HG03354 (cell line): Measurements from ENCODE around the gene IQCF2.
"Not testable (repeated sequence)": the region's sequence is repeated elsewhere in the genome, so short reads cannot be mapped to it uniquely, and the experiment has no call there.

Source experiments
- ATAC-seq: cut with Tn5 transposase; IDR thresholded peaks from one replicate; pipeline ENCODE4 v1.9.1; 2021; ENCODE audit warnings: mild to moderate bottlenecking; ENCODE audit not compliant: unreplicated experiment, poor library complexity, severe bottlenecking

IQCF2 gene

GRCh38 chr3:51860703-51861665 lies at the start of gene IQCF2:
Gene IQCF2 (plus strand): TSS chr3:51861615. CDS start chr3:51861667, 52 bp downstream.
- peak; percentile 62 for ATAC-seq

- no peak for ATAC-seq
These were observed 47.9 kb upstream of the IQCF2 start for GRCh38 chr3:51813539-51813938.

- ATAC-seq: no peak
These were observed 47.4 kb upstream of the IQCF2 start for GRCh38 chr3:51814034-51814433.

- no peak for ATAC-seq
These were observed 45.8 kb upstream of the IQCF2 start for GRCh38 chr3:51815614-51816013.

GRCh38 chr3:51816723-51817122 lies 44.7 kb upstream of the IQCF2 start:
- ATAC-seq: no peak

GRCh38 chr3:51817375-51817774 lies 44.0 kb upstream of the IQCF2 start:
- ATAC-seq: no peak

- no peak for ATAC-seq
These were observed 42.3 kb upstream of the IQCF2 start for GRCh38 chr3:51819151-51819550.

GRCh38 chr3:51819709-51820406 lies 41.6 kb upstream of the IQCF2 start:
- ATAC-seq: no peak

GRCh38 chr3:51828297-51828696 lies 33.1 kb upstream of the IQCF2 start:
- no peak for ATAC-seq

- ATAC-seq: no peak
These were observed 31.1 kb upstream of the IQCF2 start for GRCh38 chr3:51830345-51830744.

GRCh38 chr3:51830836-51831385 lies 30.5 kb upstream of the IQCF2 start:
- ATAC-seq: no peak

- ATAC-seq: no peak
These were observed 24.8 kb upstream of the IQCF2 start for GRCh38 chr3:51836606-51837005.

GRCh38 chr3:51845129-51845528 lies 16.3 kb upstream of the IQCF2 start:
- ATAC-seq: no peak

- ATAC-seq: not testable (repeated sequence)
These were observed 6.0 kb upstream of the IQCF2 start for GRCh38 chr3:51855411-51855810.

- ATAC-seq: no peak
These were observed 1.5 kb downstream of the IQCF2 start for GRCh38 chr3:51862886-51863285.

- ATAC-seq: not testable (repeated sequence)
These were observed 7.5 kb downstream of the IQCF2 start for GRCh38 chr3:51868896-51869295.

- no peak for ATAC-seq
These were observed 7.9 kb downstream of the IQCF2 start for GRCh38 chr3:51869304-51869703.

- no peak for ATAC-seq
These were observed 11.9 kb downstream of the IQCF2 start for GRCh38 chr3:51873253-51873766.

- ATAC-seq: no peak
These were observed 12.5 kb downstream of the IQCF2 start for GRCh38 chr3:51873876-51874275.

GRCh38 chr3:51874411-51874810 lies 13.0 kb downstream of the IQCF2 start:
- ATAC-seq: no peak
